Retinal pigment epithelial cell (primary cell): ENCODE data around the gene UVRAG.

Source experiments
- DNase-seq: peaks from one replicate; pipeline ENCODE4 v3.0.0-alpha.2; 2010; ENCODE audit warnings: low read depth
- H3K4me3 ChIP-seq: 2 replicates; pipeline ENCODE4 v1.5.1; 2011; ENCODE audit warnings: mild to moderate bottlenecking, low read length, control low read depth, moderate library complexity
- CTCF ChIP-seq: conservative IDR thresholded peaks from 2 replicates; pipeline ENCODE4 v1.5.1; 2011; ENCODE audit warnings: low read depth, low read length, control low read depth, inconsistent platforms

Gene UVRAG

DNA sequence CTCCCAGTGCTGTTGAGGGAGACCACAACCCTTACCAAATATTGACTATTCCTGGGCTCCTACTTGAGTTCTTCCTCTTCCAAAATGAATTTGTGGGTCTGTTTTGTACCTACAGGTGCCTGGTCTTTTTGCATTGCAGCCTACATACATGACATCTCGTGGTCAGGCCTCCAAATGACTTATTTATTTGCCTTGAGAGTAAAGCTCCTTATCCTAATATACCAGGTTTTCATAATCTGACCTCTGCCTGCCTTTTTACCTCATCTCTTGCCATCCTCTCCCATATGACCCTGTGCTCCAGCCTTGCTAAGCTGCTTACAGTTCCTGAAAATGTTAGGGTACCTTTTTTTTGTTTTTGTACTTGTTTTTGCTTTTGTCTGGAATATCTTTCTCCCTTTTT lies 130.4 kb downstream of the UVRAG start:
- DNase-seq, result peak; percentile 43
- no peak overlapping the region for H3K4me3 ChIP-seq
- no peak for TF ChIP-seq CTCF

DNA sequence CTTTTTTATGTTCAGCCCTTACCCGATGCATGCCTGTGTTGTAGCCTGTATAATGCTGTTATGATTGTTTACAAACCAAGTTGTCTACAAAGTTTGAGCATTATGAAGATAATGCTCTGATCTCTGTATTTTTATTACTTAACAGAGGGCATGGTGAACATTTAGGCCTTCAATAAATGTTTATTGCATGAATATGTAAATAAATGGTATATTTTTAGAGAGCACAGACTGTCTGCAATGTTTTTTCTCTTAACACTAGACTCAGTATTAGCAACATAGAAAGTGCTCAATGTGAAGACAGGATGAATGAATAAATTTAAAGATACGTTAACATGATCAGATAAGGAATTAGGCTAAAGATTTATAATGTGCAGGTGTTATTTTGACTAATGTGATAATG lies 130.9 kb downstream of the UVRAG start:
- no peak for TF ChIP-seq CTCF
- DNase-seq, result no peak
- H3K4me3 ChIP-seq, result no peak overlapping the region

DNA sequence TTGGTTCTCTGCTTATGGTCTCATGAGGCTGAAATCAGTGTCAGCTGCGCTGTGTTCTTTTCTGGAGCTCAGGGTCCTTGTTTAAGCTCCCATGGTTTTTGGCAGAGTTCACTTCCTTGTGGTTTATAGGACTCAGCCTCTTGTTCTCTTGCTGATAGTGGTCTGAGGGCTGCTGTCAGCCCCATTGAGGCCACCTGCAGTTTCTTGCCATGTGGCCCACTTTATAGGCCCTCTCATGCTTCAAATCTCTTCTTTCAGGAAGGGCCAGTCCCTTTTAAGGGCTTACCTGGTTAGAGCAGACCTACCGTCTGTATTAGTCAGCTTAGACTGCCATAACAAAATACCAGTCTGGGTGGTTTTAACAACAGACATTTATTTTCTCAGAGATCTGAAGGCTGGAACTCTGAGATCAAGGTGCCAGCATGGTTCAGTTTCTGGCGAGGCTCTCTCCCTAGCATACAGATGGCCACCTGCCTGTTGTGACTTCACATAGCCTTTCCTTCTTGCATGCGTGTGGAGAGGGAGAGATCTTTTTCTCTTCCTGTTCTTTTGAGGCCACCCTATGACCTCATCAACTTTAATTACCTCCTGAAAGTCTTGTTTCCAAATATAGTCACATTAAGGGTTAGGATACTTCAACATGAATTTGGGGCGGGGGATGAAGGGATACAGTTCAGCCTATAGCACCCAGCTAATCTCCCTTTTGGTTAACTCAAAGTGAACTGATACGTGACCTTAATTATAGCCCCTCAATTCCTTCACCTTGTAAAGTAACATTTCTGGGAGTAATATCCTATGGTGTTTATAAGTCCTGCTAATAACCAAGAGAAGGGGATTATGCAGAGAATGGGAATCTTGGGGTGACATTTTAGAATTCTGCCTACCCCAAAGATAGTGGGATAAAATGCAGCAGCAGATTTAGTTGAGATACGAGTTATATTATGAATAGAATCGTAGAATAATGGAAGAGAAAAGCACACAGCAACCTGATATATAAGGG lies 131.8 kb downstream of the UVRAG start:
- H3K4me3 ChIP-seq, result no peak overlapping the region
- DNase-seq, result peak; percentile 57
- TF ChIP-seq CTCF, result no peak

- no peak for DNase-seq
- TF ChIP-seq CTCF, result no peak
- H3K4me3 ChIP-seq, result no peak overlapping the region
Observed at GRCh38 chr11:75949023-75949672, 134.1 kb downstream of the UVRAG start.

- no peak for TF ChIP-seq CTCF
- H3K4me3 ChIP-seq, result no peak overlapping the region
- no peak for DNase-seq
Observed at GRCh38 chr11:75950141-75950540, 135.1 kb downstream of the UVRAG start.

DNA sequence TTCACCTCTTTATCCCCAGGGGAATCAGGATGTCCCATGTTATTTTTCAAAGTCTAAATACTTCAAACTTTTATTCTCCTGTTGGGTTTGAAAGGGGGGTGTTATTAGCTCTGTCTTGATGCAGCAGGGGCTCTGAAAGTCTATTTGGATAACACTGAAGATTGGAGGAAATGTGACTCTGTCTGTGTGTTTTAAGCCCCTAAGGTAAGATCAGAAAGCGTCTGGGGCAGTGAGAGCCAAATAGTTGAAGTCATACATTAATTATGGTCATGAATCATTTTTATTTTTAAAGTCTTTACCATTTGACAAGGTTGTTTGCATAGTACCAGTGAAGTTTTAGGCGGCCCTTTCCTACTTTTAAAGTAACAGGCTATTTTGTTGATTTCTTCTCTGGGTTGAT lies 139.0 kb downstream of the UVRAG start:
- no peak for TF ChIP-seq CTCF
- no peak for DNase-seq
- no peak overlapping the region for H3K4me3 ChIP-seq
